Karpas-422 (cell line): ENCODE measurements around the gene DMPK. TPM values are rescaled to one million over a fixed set of nuclear protein-coding genes. Genes with fewer than 3 reads are reported as not detected.

ENCODE experiments used
- DNase-seq: peaks from one replicate; pipeline ENCODE4 v3.0.0-alpha.2; 2015
- H2AFZ ChIP-seq: fragments of 200-600 bp; sonication (generic); 2 replicates; pipeline ENCODE4 v1.6.1; 2014; ENCODE audit warnings: antibody characterized with exemption, low read length, mixed read lengths
- H3K27ac ChIP-seq: fragments of 200-600 bp; sonication (generic); 2 replicates; pipeline ENCODE4 v1.5.1; 2014; ENCODE audit warnings: mild to moderate bottlenecking, low read length, moderate library complexity
- H3K27me3 ChIP-seq: fragments of 200-600 bp; sonication (generic); 2 replicates; pipeline ENCODE4 v1.6.1; 2014; ENCODE audit warnings: low read length, mixed read lengths
- H3K36me3 ChIP-seq: fragments of 200-600 bp; sonication (generic); 2 replicates; pipeline ENCODE4 v1.6.1; 2014; ENCODE audit warnings: low read length, mixed read lengths; ENCODE audit not compliant: insufficient read depth
- H3K4me1 ChIP-seq: fragments of 200-600 bp; sonication (generic); 2 replicates; pipeline ENCODE4 v1.6.1; 2014; ENCODE audit warnings: mild to moderate bottlenecking, low read length, mixed read lengths
- H3K4me2 ChIP-seq: fragments of 200-600 bp; sonication (generic); 2 replicates; pipeline ENCODE4 v1.6.1; 2014; ENCODE audit warnings: low read length, low read depth, mild to moderate bottlenecking; ENCODE audit not compliant: poor library complexity, severe bottlenecking
- H3K4me3 ChIP-seq: fragments of 200-600 bp; sonication (generic); 2 replicates; pipeline ENCODE4 v1.5.1; 2014; ENCODE audit warnings: mild to moderate bottlenecking, antibody characterized with exemption, low read length, mixed read lengths
- H3K79me2 ChIP-seq: fragments of 200-600 bp; sonication (generic); 2 replicates; pipeline ENCODE4 v1.6.1; 2014; ENCODE audit warnings: mild to moderate bottlenecking, low read length, mixed read lengths
- H3K9ac ChIP-seq: fragments of 200-600 bp; sonication (generic); 2 replicates; pipeline ENCODE4 v1.6.0; 2014; ENCODE audit warnings: low read length
- H3K9me2 ChIP-seq: fragments of 200-600 bp; sonication (generic), shearing (Covaris generic); replicated peaks from 2 replicates; pipeline ENCODE4 v1.6.0; 2014; ENCODE audit warnings: mild to moderate bottlenecking, low read length, moderate library complexity; ENCODE audit not compliant: insufficient read depth
- H3K9me3 ChIP-seq: fragments of 300-700, 200-600 bp; sonication (generic); 2 replicates; pipeline ENCODE4 v1.6.1; 2014; ENCODE audit warnings: low read length, mixed read lengths
- H4K20me1 ChIP-seq: fragments of 200-600 bp; sonication (generic); 2 replicates; pipeline ENCODE4 v1.6.1; 2014; ENCODE audit warnings: mild to moderate bottlenecking, antibody characterized with exemption, low read length, low read depth; ENCODE audit not compliant: insufficient read depth
- total RNA-seq: library from RNA; depleted of rRNA; stranded (reverse); fragments of >200 nt; shearing (Covaris generic); gene quantifications from 2 replicates; pipeline ENCODE4 v1.2.3, GENCODE V29; 2014; ENCODE audit warnings: low replicate concordance

The DMPK gene
- total RNA-seq, 1 experiment from 2014 or later, result 11.5 TPM

- no peaks in the 10 kb centered on the region for H3K9me3 ChIP-seq
- H3K27me3 ChIP-seq, result no peaks in the 10 kb centered on the region
- DNase-seq, result no peak
- H3K4me3 ChIP-seq, result no peak overlapping the region
- H3K9ac ChIP-seq, result no peak overlapping the region
- H3K27ac ChIP-seq, result no peak overlapping the region
- no peaks in the 10 kb centered on the region; the same call in 1 of the 2 replicates for H3K4me1 ChIP-seq
- H3K36me3 ChIP-seq, result no peaks in the 10 kb centered on the region; the same call in 1 of the 2 replicates
- no peak overlapping the region for H2AFZ ChIP-seq
- H3K9me2 ChIP-seq, result no peaks in the 10 kb centered on the region
- H3K4me2 ChIP-seq, result no peak overlapping the region
- no peaks in the 10 kb centered on the region for H3K79me2 ChIP-seq
- H4K20me1 ChIP-seq, result no peaks in the 10 kb centered on the region
Measured at GRCh38 chr19:45817725-45818301, 35.5 kb upstream of the DMPK start.

- Histone ChIP-seq H3K36me3 (no peaks in the 10 kb centered on the region; the same call in 1 of the 2 replicates), H3K4me1 (no peaks in the 10 kb centered on the region; the same call in 1 of the 2 replicates), H3K4me3 (no peak overlapping the region), H3K9me2 (no peaks in the 10 kb centered on the region), H2AFZ (no peak overlapping the region), H3K79me2 (no peaks in the 10 kb centered on the region), H4K20me1 (no peaks in the 10 kb centered on the region), H3K27me3 (no peaks in the 10 kb centered on the region), H3K27ac (no peak overlapping the region), H3K9me3 (no peaks in the 10 kb centered on the region), H3K4me2 (no peak overlapping the region), H3K9ac (peak overlapping the region; percentile 48; the same call in 1 of the 2 replicates)
- DNase-seq, result peak; percentile 99
Measured at GRCh38 chr19:45817010-45817724, 34.9 kb upstream of the DMPK start.

GRCh38 chr19:45816236-45817009, 34.1 kb upstream of the DMPK start:
- Histone ChIP-seq H3K4me1 (no peaks in the 10 kb centered on the region; the same call in 1 of the 2 replicates), H3K9me2 (no peaks in the 10 kb centered on the region), H3K79me2 (no peaks in the 10 kb centered on the region), H3K4me3 (no peak overlapping the region), H3K9me3 (no peaks in the 10 kb centered on the region), H2AFZ (no peak overlapping the region), H3K27ac (no peak overlapping the region), H3K4me2 (no peak overlapping the region), H3K36me3 (no peaks in the 10 kb centered on the region; the same call in 1 of the 2 replicates), H3K9ac (peak overlapping the region; percentile 48; the same call in 1 of the 2 replicates), H4K20me1 (no peaks in the 10 kb centered on the region), H3K27me3 (no peaks in the 10 kb centered on the region)
- DNase-seq, result no peak

- Histone ChIP-seq H3K36me3 (no peaks in the 10 kb centered on the region; the same call in 1 of the 2 replicates), H3K27me3 (no peaks in the 10 kb centered on the region), H3K9ac (no peak overlapping the region), H3K4me1 (no peaks in the 10 kb centered on the region; the same call in 1 of the 2 replicates), H3K4me2 (no peak overlapping the region), H2AFZ (no peak overlapping the region), H3K79me2 (no peaks in the 10 kb centered on the region), H3K27ac (no peak overlapping the region), H3K9me2 (no peaks in the 10 kb centered on the region), H3K9me3 (no peaks in the 10 kb centered on the region), H4K20me1 (no peaks in the 10 kb centered on the region), H3K4me3 (no peak overlapping the region)
- DNase-seq, result no peak
Measured at GRCh38 chr19:45815481-45816216, 33.4 kb upstream of the DMPK start.

- H3K9me3 ChIP-seq, result no peaks in the 10 kb centered on the region
- DNase-seq, result no peak
- no peaks in the 10 kb centered on the region for H3K27me3 ChIP-seq
- no peak within 1 kb of the TSS for H3K9ac ChIP-seq
- no peaks in the 10 kb centered on the region for H4K20me1 ChIP-seq
- H3K79me2 ChIP-seq, result no peaks in the 10 kb centered on the region
- H3K27ac ChIP-seq, result no peak within 1 kb of the TSS
- no peak within 1 kb of the TSS for H3K4me3 ChIP-seq
- no peaks in the 10 kb centered on the region; the same call in 1 of the 2 replicates for H3K36me3 ChIP-seq
- no peak within 1 kb of the TSS for H3K4me2 ChIP-seq
- H2AFZ ChIP-seq, result no peak within 1 kb of the TSS
- H3K9me2 ChIP-seq, result no peaks in the 10 kb centered on the region
- no peaks in the 10 kb centered on the region; the same call in 1 of the 2 replicates for H3K4me1 ChIP-seq
Measured at GRCh38 chr19:45814851-45815480, 32.7 kb upstream of the DMPK start, which contains the start of gene RSPH6A. RSPH6A (minus strand) TSS chr19:45815308; CDS start chr19:45815176, 132 bp downstream.

GRCh38 chr19:45814166-45814780, 32.0 kb upstream of the DMPK start:
- no peak for DNase-seq
- Histone ChIP-seq H3K27ac (no peak overlapping the region), H4K20me1 (no peaks in the 10 kb centered on the region), H3K36me3 (no peaks in the 10 kb centered on the region), H3K27me3 (no peaks in the 10 kb centered on the region), H3K9ac (no peak overlapping the region), H3K9me3 (no peaks in the 10 kb centered on the region), H3K4me2 (no peak overlapping the region), H3K4me1 (no peaks in the 10 kb centered on the region; the same call in 1 of the 2 replicates), H3K4me3 (no peak overlapping the region), H3K9me2 (no peaks in the 10 kb centered on the region), H2AFZ (no peak overlapping the region), H3K79me2 (no peaks in the 10 kb centered on the region)

- no peak for DNase-seq
- Histone ChIP-seq H3K4me1 (no peaks in the 10 kb centered on the region; the same call in 1 of the 2 replicates), H2AFZ (no peak overlapping the region), H3K79me2 (no peaks in the 10 kb centered on the region), H4K20me1 (no peaks in the 10 kb centered on the region), H3K4me3 (no peak overlapping the region), H3K36me3 (no peaks in the 10 kb centered on the region), H3K9me3 (no peaks in the 10 kb centered on the region), H3K9ac (no peak overlapping the region), H3K9me2 (no peaks in the 10 kb centered on the region), H3K27me3 (no peaks in the 10 kb centered on the region), H3K27ac (no peak overlapping the region), H3K4me2 (no peak overlapping the region)
Measured at GRCh38 chr19:45812297-45812696, 30.0 kb upstream of the DMPK start.
